ENCODE results near the gene HOXB8.
A peak's percentile ranks its signal among the peaks of the same experiment; 100 is the strongest.

HOXB8 gene

GRCh38 chr17:48621410-48622392 is 6.6 kb upstream of the HOXB8 start:
- TF ChIP-seq OSR1 (CRISPR knock-in tag; IDR thresholded peaks at IDR 0.05) (no peak), ESRRG (CRISPR knock-in tag; IDR thresholded peaks at IDR 0.05) (no peak)
- no peak for ATAC-seq

GRCh38 chr17:48620461-48621139 is 5.5 kb upstream of the HOXB8 start:
- TF ChIP-seq SNAI2 (CRISPR knock-in tag; IDR thresholded peaks at IDR 0.05) (no peak), ZNF8 (CRISPR knock-in tag; IDR thresholded peaks at IDR 0.05) (no peak), ZC3H10 (CRISPR knock-in tag; IDR thresholded peaks at IDR 0.05) (no peak), PATZ1 (CRISPR knock-in tag; IDR thresholded peaks at IDR 0.05; ENCODE audit: borderline replicate concordance) (no peak), ZNF565 (CRISPR knock-in tag; conservative IDR thresholded peaks at IDR 0.05; ENCODE audit: low read depth) (no peak), ESRRG (CRISPR knock-in tag; IDR thresholded peaks at IDR 0.05) (no peak), TSHZ2 (CRISPR knock-in tag; IDR thresholded peaks at IDR 0.05) (no peak), ZFP3 (CRISPR knock-in tag; IDR thresholded peaks at IDR 0.05) (no peak), ZNF70 (CRISPR knock-in tag; IDR thresholded peaks at IDR 0.05) (no peak), GLIS3 (CRISPR knock-in tag; IDR thresholded peaks at IDR 0.05) (no peak), OSR1 (CRISPR knock-in tag; IDR thresholded peaks at IDR 0.05) (no peak), ARNTL (CRISPR knock-in tag; IDR thresholded peaks at IDR 0.05; ENCODE audit: borderline replicate concordance, low read depth) (no peak), RARB (CRISPR knock-in tag; IDR thresholded peaks at IDR 0.05) (no peak), ISL1 (CRISPR knock-in tag; IDR thresholded peaks at IDR 0.05) (no peak), TOX (CRISPR knock-in tag; IDR thresholded peaks at IDR 0.05; ENCODE audit: borderline replicate concordance) (no peak), BACH2 (CRISPR knock-in tag; IDR thresholded peaks at IDR 0.05; ENCODE audit: borderline replicate concordance) (no peak), POU6F1 (CRISPR knock-in tag; IDR thresholded peaks at IDR 0.05; ENCODE audit: borderline replicate concordance, low read depth) (no peak)
- TF ChIP-seq, protein P1, sequence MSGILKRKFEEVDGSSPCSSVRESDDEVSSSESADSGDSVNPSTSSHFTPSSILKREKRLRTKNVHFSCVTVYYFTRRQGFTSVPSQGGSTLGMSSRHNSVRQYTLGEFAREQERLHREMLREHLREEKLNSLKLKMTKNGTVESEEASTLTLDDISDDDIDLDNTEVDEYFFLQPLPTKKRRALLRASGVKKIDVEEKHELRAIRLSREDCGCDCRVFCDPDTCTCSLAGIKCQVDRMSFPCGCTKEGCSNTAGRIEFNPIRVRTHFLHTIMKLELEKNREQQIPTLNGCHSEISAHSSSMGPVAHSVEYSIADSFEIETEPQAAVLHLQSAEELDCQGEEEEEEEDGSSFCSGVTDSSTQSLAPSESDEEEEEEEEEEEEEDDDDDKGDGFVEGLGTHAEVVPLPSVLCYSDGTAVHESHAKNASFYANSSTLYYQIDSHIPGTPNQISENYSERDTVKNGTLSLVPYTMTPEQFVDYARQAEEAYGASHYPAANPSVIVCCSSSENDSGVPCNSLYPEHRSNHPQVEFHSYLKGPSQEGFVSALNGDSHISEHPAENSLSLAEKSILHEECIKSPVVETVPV (CRISPR knock-in tag; IDR thresholded peaks at IDR 0.05), result no peak
- no peak for ATAC-seq

- ATAC-seq, result peak; percentile 7; the same call in 1 of the 3 replicates
- TF ChIP-seq ESRRG (CRISPR knock-in tag; IDR thresholded peaks at IDR 0.05) (no peak), ZNF565 (CRISPR knock-in tag; conservative IDR thresholded peaks at IDR 0.05; ENCODE audit: low read depth) (no peak), SNAI2 (CRISPR knock-in tag; IDR thresholded peaks at IDR 0.05) (no peak), POU6F1 (CRISPR knock-in tag; IDR thresholded peaks at IDR 0.05; ENCODE audit: borderline replicate concordance, low read depth) (no peak), PPARA (CRISPR knock-in tag; IDR thresholded peaks at IDR 0.05; ENCODE audit: borderline replicate concordance) (no peak), PATZ1 (CRISPR knock-in tag; IDR thresholded peaks at IDR 0.05; ENCODE audit: borderline replicate concordance) (no peak), OSR1 (CRISPR knock-in tag; IDR thresholded peaks at IDR 0.05) (no peak), ARNTL (CRISPR knock-in tag; IDR thresholded peaks at IDR 0.05; ENCODE audit: borderline replicate concordance, low read depth) (no peak), TCF4 (CRISPR knock-in tag; IDR thresholded peaks at IDR 0.05; ENCODE audit: borderline replicate concordance) (no peak), CSDC2 (CRISPR knock-in tag; IDR thresholded peaks at IDR 0.05) (no peak), BACH2 (CRISPR knock-in tag; IDR thresholded peaks at IDR 0.05; ENCODE audit: borderline replicate concordance) (no peak)
- TF ChIP-seq, protein P2, sequence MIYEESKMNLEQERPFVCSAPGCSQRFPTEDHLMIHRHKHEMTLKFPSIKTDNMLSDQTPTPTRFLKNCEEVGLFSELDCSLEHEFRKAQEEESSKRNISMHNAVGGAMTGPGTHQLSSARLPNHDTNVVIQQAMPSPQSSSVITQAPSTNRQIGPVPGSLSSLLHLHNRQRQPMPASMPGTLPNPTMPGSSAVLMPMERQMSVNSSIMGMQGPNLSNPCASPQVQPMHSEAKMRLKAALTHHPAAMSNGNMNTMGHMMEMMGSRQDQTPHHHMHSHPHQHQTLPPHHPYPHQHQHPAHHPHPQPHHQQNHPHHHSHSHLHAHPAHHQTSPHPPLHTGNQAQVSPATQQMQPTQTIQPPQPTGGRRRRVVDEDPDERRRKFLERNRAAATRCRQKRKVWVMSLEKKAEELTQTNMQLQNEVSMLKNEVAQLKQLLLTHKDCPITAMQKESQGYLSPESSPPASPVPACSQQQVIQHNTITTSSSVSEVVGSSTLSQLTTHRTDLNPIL (CRISPR knock-in tag; IDR thresholded peaks at IDR 0.05; ENCODE audit: low read depth), result no peak
Measured at GRCh38 chr17:48619826-48620449, 4.8 kb upstream of the HOXB8 start.

All from SK-N-SH treated with all-trans-retinoic acid at 6 μM for 48 hours (cell line).